ENCODE data around the gene HOOK2. TPM values are rescaled to one million over a fixed set of nuclear protein-coding genes. Genes with fewer than 3 reads are reported as not detected.

HOOK2 gene
- total and polyA plus RNA-seq, 2 of the 8 experiments (the other 6 are each of a cell fraction or from before 2014, with no cell fraction given): 23.8 to 63.2 TPM

GRCh38 chr19:12721656-12722565 is 53.4 kb downstream of the HOOK2 start (continued):
- TF ChIP-seq HDAC2 (IDR thresholded peaks at IDR 0.05; ENCODE audit: borderline replicate concordance in 1 of 2, low read depth in 2 of 2, low read length in 2 of 2) (no peak), GTF2F1 (IDR thresholded peaks at IDR 0.05; ENCODE audit: borderline replicate concordance, low read depth, low read length) (no peak), CHD2 (IDR thresholded peaks at IDR 0.05; ENCODE audit: low read length) (no peak), POU5F1 (IDR thresholded peaks at IDR 0.05; ENCODE audit: low read depth, low read length) (no peak), BCL11A (IDR thresholded peaks at IDR 0.05; ENCODE audit: low read depth in 2 of 2, low read length in 2 of 2) (no peak), GABPA (IDR thresholded peaks at IDR 0.05; ENCODE audit: borderline replicate concordance, insufficient read depth, low read length) (no peak)
